Measurements from ENCODE around the gene SKA2. TPM values are rescaled to one million over a fixed set of nuclear protein-coding genes. Genes with fewer than 3 reads are reported as not detected.

SKA2 gene
- total and polyA plus RNA-seq, 12 donors: 11.7 to 45.8 (median 24.5) TPM

GRCh38 chr17:59131131-59131530 is 23.9 kb downstream of the SKA2 start:
- 78 to 91% (median 83%) methylated on average over 1 of the region's 1 CpG for WGBS, 4 donors
- TF ChIP-seq CTCF (IDR thresholded peaks at IDR 0.05): no peak
- no peak for TF ChIP-seq POLR2A (IDR thresholded peaks at IDR 0.05)
- Histone ChIP-seq H3K36me3 (replicated peaks in 1 of 2) (no peaks in the 10 kb centered on the region), H3K27ac (no peak overlapping the region), H3K4me3 (no peak overlapping the region), H3K9me3 (replicated peaks in 1 of 3) (no peaks in the 10 kb centered on the region), H3K27me3 (no peaks in the 10 kb centered on the region), H3K4me1 (replicated peaks in 1 of 2) (no peaks in the 10 kb centered on the region)
- DNase-seq: no peak
- intact Hi-C loops (cut with DNase I): no loop called here

GRCh38 chr17:59129814-59130213 is 25.2 kb downstream of the SKA2 start:
- intact Hi-C loops (cut with DNase I): no loop called here
- no peaks in the 10 kb centered on the region for H3K4me1 ChIP-seq (replicated peaks in 1 of 2)
- 50 to 72% (median 51%) methylated on average over 2 of the region's 2 CpGs for WGBS, 4 donors
- no peak for DNase-seq
- no peak for TF ChIP-seq CTCF (IDR thresholded peaks at IDR 0.05)
- H3K9me3 ChIP-seq (replicated peaks in 1 of 3): no peaks in the 10 kb centered on the region
- H3K4me3 ChIP-seq: no peak overlapping the region
- H3K27me3 ChIP-seq: no peaks in the 10 kb centered on the region
- H3K27ac ChIP-seq: no peak overlapping the region
- no peaks in the 10 kb centered on the region for H3K36me3 ChIP-seq (replicated peaks in 1 of 2)

- H3K27me3 ChIP-seq: no peaks in the 10 kb centered on the region
- DNase-seq: no peak
- H3K4me1 ChIP-seq (replicated peaks in 1 of 2): no peaks in the 10 kb centered on the region
- intact Hi-C loops (cut with DNase I): no loop called here
- WGBS, 4 donors: 61 to 80% (median 64%) methylated on average over 3 of the region's 3 CpGs
- H3K9me3 ChIP-seq (replicated peaks in 1 of 3): no peaks in the 10 kb centered on the region
- H3K36me3 ChIP-seq (replicated peaks in 1 of 2): no peaks in the 10 kb centered on the region
- no peak overlapping the region for H3K4me3 ChIP-seq
- TF ChIP-seq CTCF (IDR thresholded peaks at IDR 0.05) (no peak), POLR2A (IDR thresholded peaks at IDR 0.05) (no peak)
- H3K27ac ChIP-seq: no peak overlapping the region
Observed at GRCh38 chr17:59126809-59127417, 28.1 kb downstream of the SKA2 start.

- no peaks in the 10 kb centered on the region for H3K27me3 ChIP-seq
- no peak overlapping the region for H3K4me3 ChIP-seq
- WGBS, 4 donors: 95 to 98% (median 96%) methylated on average over 6 of the region's 6 CpGs
- no peaks in the 10 kb centered on the region for H3K9me3 ChIP-seq (replicated peaks in 1 of 3)
- intact Hi-C loops (cut with DNase I): no loop called here
- H3K36me3 ChIP-seq (replicated peaks in 1 of 2): no peaks in the 10 kb centered on the region
- no peak for TF ChIP-seq POLR2A (IDR thresholded peaks at IDR 0.05)
- no peak for TF ChIP-seq CTCF (IDR thresholded peaks at IDR 0.05)
- DNase-seq: no peak
- H3K27ac ChIP-seq: no peak overlapping the region
- no peaks in the 10 kb centered on the region for H3K4me1 ChIP-seq (replicated peaks in 1 of 2)
Observed at GRCh38 chr17:59124665-59125064, 30.3 kb downstream of the SKA2 start.

Data from adrenal gland (tissue), 12 donors.